T-helper 2 cell (primary cell): ENCODE data around the gene FBXL17.
"Not testable (repeated sequence)": the region's sequence is repeated elsewhere in the genome, so short reads cannot be mapped to it uniquely, and the experiment has no call there.

Experiments used
- DNase-seq, 5 experiments: peaks; one replicate each; pipeline versions ENCODE4 v3.0.0 to v3.0.0-alpha.2; 2012 to 2022
- total RNA-seq, 2 donors: gene quantifications; one replicate each; lab custom pipeline; 2026; lab: John Stamatoyannopoulos, UW

FBXL17 gene
- total RNA-seq = 29.6 to 36.3 reads per million in 2 donors

- DNase-seq = peak; percentile 74 to 99 (median 88)
These were observed at the start of gene FBXL17 for GRCh38 chr5:108381954-108382783. Gene FBXL17, minus strand, starts transcription at chr5:108382098.

DNA sequence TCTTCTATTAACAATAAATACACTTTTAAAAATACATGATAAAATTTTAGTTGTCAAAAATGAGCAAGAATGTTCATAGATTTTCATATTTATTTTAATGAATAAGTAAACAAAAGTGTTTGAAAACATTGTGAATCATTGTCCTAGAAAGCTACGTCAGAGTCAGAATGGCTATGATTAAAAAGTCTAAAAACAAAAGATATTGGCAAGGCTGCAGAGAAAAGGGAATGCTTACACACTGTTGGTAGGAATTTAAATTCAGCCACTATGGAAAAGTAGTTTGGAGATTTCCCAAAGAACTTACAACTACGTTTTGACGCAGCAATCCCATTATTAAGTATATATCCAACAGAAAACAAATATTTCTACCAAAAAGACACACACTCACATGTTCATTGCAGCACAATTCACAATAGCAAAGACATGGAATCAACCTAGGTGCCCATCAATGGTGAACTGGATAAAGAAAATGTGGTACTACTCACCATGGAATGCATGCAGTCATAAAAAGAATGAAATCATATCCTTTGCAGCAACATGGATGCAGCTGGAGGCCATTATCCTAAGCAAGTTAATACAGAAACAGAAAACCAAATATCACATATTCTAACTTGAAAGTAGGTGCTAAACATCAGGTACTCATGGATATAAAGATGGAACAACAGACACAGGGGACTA, 49.2 kb upstream of the FBXL17 start:
- DNase-seq = no peak

GRCh38 chr5:108421713-108422112, 39.8 kb upstream of the FBXL17 start:
- DNase-seq = no peak

- DNase-seq = no peak
These were observed 38.9 kb upstream of the FBXL17 start for GRCh38 chr5:108420755-108421154.

DNA sequence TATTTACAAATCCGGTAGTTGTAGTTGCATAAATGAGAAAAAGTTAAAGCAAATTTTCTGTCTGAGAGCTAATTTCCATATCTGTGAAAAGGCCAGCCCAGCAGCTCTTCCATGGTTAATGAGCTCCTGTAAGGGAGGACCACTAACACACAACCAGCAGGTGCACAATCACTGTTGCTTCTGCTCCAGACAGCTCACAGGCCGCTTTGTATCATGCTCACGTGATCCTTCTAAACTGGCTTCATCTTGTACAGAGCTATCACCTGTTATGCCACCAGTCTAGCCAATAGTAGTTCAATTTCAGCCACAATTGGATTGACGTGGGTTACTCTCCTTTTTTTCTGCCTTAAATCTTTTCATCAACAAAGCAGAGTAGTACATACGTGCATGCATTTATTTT, 38.3 kb upstream of the FBXL17 start:
- no peak for DNase-seq

- no peak for DNase-seq
These were observed 36.3 kb upstream of the FBXL17 start for GRCh38 chr5:108418197-108418596.

DNA sequence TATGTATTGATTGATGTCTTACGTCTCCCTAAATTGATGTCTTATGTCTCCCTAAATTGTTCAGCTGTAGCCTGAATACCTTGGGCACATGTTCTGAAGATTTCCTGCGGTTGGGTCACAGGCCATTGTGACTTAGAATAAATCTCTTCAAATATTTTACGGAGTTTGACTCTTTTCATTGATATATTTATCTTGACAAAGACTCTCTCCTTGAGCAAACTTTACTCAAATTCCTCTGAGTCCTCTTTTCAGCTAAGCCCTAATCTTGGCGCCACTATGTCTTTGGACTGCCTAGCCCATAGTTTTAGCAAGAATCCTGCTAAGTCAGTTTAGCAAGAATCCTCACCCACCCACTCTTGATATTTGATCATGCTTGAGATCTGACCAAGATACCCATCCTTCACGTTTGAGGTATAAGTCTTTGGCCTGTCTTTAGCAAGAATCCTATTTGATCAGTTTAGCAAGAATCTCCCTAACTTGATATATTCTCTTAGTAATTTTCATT, 35.3 kb upstream of the FBXL17 start:
- no peak for DNase-seq

GRCh38 chr5:108415726-108416125, 33.8 kb upstream of the FBXL17 start:
- DNase-seq = no peak

DNA sequence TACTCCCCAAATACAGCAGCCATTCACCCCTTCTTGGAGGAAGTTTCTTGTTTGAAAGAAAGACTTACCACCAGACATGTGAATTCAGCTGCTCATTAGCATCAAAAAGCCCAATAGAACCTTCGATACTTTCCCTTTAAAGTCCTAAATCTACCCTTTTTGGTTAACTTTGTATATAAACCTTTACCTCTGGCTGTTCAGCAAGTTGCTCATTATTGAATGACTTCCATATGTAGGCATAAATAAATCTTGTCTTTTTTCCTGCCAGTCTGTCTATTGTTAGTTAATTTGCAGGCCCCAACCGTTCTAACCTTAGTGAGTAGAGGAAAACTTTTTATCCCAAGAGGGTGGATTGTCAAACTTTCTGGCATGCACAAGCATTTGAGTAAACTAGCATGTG, 27.9 kb upstream of the FBXL17 start:
- no peak for DNase-seq

GRCh38 chr5:108405201-108405600, 23.3 kb upstream of the FBXL17 start:
- not testable (repeated sequence) for DNase-seq

GRCh38 chr5:108398964-108399363, 17.1 kb upstream of the FBXL17 start:
- no peak for DNase-seq

DNA sequence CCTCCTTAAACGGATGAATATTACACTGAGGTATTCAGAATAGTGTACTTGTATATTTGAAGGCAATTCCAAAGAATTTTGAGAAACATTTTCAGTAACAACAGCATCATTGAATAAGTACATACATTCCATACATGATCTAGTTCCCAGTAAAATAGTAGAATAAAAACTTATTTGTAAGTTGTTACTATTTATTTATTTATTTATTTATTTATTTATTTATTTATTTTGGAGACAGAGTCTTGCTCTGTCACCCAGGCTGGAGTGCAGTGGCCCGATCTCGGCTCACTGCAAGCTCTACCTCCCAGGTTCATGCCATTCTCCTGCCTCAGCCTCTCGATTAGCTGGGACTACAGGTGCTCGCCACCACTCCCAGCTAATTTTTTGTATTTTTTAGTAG, 14.9 kb upstream of the FBXL17 start:
- DNase-seq = not testable (repeated sequence)

DNA sequence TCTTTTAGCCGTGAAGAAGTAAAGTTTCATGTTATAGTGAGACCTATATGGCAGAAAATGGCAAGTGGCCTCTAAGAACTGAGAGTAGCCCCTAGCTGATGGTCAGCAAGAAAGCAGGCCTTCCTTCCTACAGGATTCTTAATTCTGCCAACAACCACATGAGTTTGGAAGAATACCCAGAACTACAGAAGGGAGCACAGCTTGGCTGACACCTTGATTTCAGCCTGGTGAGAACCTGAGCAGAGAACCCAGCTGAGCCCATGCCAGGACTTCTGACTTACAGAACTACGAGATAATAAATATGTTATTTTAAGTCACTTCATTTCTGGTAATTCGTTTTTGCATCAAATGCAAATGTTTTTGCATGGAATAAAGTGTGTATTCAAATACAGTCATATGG, 5.9 kb upstream of the FBXL17 start:
- no peak for DNase-seq

- DNase-seq = no peak
These were observed 4.6 kb upstream of the FBXL17 start for GRCh38 chr5:108386345-108387061.

GRCh38 chr5:108384741-108385140, 2.8 kb upstream of the FBXL17 start:
- no peak for DNase-seq

GRCh38 chr5:108382784-108383330, 959 bp upstream of the FBXL17 start:
- peak in 3 of 5 experiments; percentile 4 to 62 (median 27) for DNase-seq

DNA sequence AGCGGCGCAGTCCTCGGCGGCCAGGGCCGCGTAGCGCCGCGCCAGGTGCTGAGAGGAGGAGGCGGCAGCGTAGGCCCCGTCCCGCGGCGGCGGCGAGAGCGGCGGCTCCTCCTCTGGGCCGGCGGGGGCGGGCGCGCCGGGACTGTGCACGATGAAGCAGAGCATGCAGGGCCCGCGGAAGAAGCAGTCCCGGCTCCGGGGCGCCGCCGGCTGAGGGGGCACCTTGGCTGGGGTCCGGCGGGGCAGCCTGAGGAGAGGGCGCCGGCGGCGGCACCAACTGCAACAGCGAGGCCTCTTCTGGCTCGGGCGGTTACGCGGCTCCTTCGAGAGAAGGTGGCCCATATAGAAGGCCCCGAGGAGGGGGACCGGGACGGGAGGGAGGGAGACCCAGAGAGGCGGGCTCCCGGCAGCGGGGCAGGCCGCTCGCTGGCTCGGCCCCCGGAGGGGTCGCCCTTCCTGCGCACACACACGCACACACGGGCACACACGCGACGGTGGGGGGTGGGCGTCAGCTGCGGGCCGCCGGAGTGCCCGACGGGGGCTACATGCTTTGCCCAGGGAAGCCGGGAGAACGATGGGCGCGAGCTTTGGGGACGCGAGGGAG, 446 bp downstream of the FBXL17 start:
- peak; percentile 58 to 93 (median 71) for DNase-seq

GRCh38 chr5:108380531-108381349, 1.2 kb downstream of the FBXL17 start:
- peak; percentile 26 to 66 (median 40) for DNase-seq

- peak in 2 of 5 experiments; percentile 11 to 21 for DNase-seq
These were observed 2.0 kb downstream of the FBXL17 start for GRCh38 chr5:108379722-108380530.

- no peak for DNase-seq
These were observed 6.1 kb downstream of the FBXL17 start for GRCh38 chr5:108375768-108376167.

DNA sequence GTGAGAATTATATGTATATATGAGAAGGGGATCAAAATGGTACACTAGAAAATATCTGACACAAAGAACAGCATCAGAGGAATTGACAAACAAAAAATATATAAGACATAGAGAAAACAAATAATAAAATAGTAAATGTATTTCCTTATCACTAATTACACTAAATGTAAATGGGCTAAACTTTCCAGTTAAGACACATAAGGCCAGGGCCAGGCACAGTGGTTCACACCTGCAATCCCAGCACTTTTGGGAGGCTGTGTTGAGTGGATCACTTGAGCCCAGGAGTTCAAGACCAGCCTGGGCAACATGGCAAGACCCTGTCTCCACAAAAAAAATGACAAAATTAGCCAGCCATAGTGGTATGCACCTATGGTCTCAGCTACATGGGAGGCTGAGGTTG, 8.5 kb downstream of the FBXL17 start:
- no peak for DNase-seq
